H1 (cell line): ENCODE data around the gene MACF1. TPM values are rescaled to one million over a fixed set of nuclear protein-coding genes. Genes with fewer than 3 reads are reported as not detected.

ENCODE experiments used
- PHF8 ChIP-seq: fragments of 200-600 bp; sonication (generic); conservative IDR thresholded peaks from 2 replicates; pipeline ENCODE4 v1.7.1; 2012; ENCODE audit warnings: low read depth, mild to moderate bottlenecking, inconsistent platforms, low read length, moderate library complexity
- SIN3A ChIP-seq, 2 experiments: IDR thresholded peaks in 1 of 2; conservative IDR thresholded peaks in 1 of 2; 2 replicates each; pipeline ENCODE4 v1.6.1; 2011 to 2012; ENCODE audit warnings: low read length in 2 of 2, improper control_type of control experiment in 1 of 2, low read depth in 1 of 2, mild to moderate bottlenecking in 1 of 2
- polyA plus RNA-seq, 7 experiments: library from polyadenylated mRNA; depleted of rRNA in 3 of 7; stranded (reverse) in 5 of 7; unstranded in 2 of 7; fragments of >200 nt in 5 of 7; fragments of 200-250 nt in 2 of 7; gene quantifications; 1 replicate in 5 of 7; 2 replicates in 1 of 7; 4 replicates in 1 of 7; pipeline versions ENCODE4 v1.2.1 to v1.2.3, GENCODE V29; 2011 to 2013; ENCODE audit warnings: missing spikeins in 2 of 7, mixed read lengths in 2 of 7
- total RNA-seq: library from RNA; stranded (reverse); fragmentation: NEBNext Ultra II Directional; extraction: Animal tissue kit (Norgen Biotek cat#: 25700); gene quantifications from 2 replicates; pipeline ENCODE4 v1.2.1, GENCODE V29; 2021
- TF ChIP-seq, protein P1 (sequence below): IDR thresholded peaks from 2 replicates; pipeline ENCODE4 v1.6.1; 2012; ENCODE audit warnings: low read length, inconsistent platforms

The MACF1 gene
- total and polyA plus RNA-seq, 2 of the 8 experiments (the other 6 are each of a cell fraction or from before 2014, with no cell fraction given): 59.8 to 285 TPM

GRCh38 chr1:39331647-39332046 lies 127.2 kb downstream of the MACF1 start (continued):
- TF ChIP-seq, protein P1, sequence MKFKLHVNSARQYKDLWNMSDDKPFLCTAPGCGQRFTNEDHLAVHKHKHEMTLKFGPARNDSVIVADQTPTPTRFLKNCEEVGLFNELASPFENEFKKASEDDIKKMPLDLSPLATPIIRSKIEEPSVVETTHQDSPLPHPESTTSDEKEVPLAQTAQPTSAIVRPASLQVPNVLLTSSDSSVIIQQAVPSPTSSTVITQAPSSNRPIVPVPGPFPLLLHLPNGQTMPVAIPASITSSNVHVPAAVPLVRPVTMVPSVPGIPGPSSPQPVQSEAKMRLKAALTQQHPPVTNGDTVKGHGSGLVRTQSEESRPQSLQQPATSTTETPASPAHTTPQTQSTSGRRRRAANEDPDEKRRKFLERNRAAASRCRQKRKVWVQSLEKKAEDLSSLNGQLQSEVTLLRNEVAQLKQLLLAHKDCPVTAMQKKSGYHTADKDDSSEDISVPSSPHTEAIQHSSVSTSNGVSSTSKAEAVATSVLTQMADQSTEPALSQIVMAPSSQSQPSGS: no peak
- no peak for TF ChIP-seq PHF8
- TF ChIP-seq SIN3A (conservative IDR thresholded peaks at IDR 0.05 in 1 of 2, IDR thresholded peaks at IDR 0.05 in 1 of 2; ENCODE audit: low read depth in 1 of 2, low read length in 2 of 2): no peak
